A673 (cell line): ENCODE data around the gene HMX3.

ENCODE experiments used
- CTCF ChIP-seq: fragments of 300-800, 200-600 bp; sonication (generic); conservative IDR thresholded peaks from 2 replicates; pipeline ENCODE4 v1.5.1; 2017; ENCODE audit warnings: low read depth, mild to moderate bottlenecking, antibody characterized with exemption, low read length, moderate library complexity, mixed read lengths
- EZH2 ChIP-seq: fragments of 200-600 bp; sonication (generic); IDR thresholded peaks from 2 replicates; pipeline ENCODE4 v1.6.1; 2017; ENCODE audit warnings: borderline replicate concordance, low read depth, mild to moderate bottlenecking, mixed read lengths, antibody characterized with exemption, low read length; ENCODE audit not compliant: poor library complexity, severe bottlenecking

DNA sequence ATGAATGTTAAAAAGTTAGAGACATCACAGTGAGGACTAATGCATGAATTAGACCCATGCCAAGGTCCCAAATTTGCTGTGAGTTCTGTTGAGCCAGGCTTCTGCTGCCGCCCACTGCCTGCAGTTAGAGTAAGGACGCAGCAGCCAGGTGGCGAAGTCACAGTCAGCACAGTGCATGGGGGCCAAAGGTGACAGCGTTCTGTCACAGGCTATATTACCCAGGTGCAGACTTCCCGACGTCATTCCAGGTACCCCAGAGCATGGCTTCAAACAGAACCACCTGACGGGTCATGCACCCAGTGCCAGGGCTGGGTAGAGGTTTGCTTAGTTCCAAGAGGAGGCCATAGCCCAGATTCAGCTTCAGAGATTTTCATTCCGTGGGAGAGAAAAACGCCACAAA is 33.9 kb upstream of the HMX3 start:
- TF ChIP-seq CTCF (no peak), EZH2 (no peak)
